Liver (tissue), 9 donors: ENCODE data around the gene TECTB. TPM values are rescaled to one million over a fixed set of nuclear protein-coding genes. Genes with fewer than 3 reads are reported as not detected.

Experiments
- DNase-seq: peaks from one replicate; pipeline ENCODE4 v3.0.0-alpha.2; 2017; ENCODE audit warnings: low spot score
- H3K27ac ChIP-seq, 2 donors: one replicate each; pipeline ENCODE4 v1.7.0; 2013; ENCODE audit warnings: inconsistent platforms in 2 of 2, low read length in 2 of 2, control low read depth in 1 of 2, low read depth in 1 of 2, mild to moderate bottlenecking in 1 of 2
- H3K27me3 ChIP-seq, 4 donors: one replicate each; pipeline versions ENCODE4 v1.6.1 to v1.7.0; 2013; ENCODE audit warnings: low read length in 3 of 4, inconsistent platforms in 1 of 4, mild to moderate bottlenecking in 1 of 4, moderate library complexity in 1 of 4; ENCODE audit not compliant: control insufficient read depth in 4 of 4, insufficient read depth in 4 of 4
- H3K36me3 ChIP-seq, 4 donors: one replicate each; pipeline versions ENCODE4 v1.6.1 to v1.7.0; 2013; ENCODE audit warnings: low read length in 3 of 4, mild to moderate bottlenecking in 3 of 4, low read depth in 1 of 4, moderate library complexity in 1 of 4; ENCODE audit not compliant: control insufficient read depth in 4 of 4, insufficient read depth in 3 of 4
- H3K4me1 ChIP-seq, 4 donors: one replicate each; pipeline versions ENCODE4 v1.6.1 to v1.7.0; 2013; ENCODE audit warnings: low read length in 3 of 4, mild to moderate bottlenecking in 3 of 4, moderate library complexity in 1 of 4; ENCODE audit not compliant: control insufficient read depth in 4 of 4, insufficient read depth in 4 of 4
- H3K4me3 ChIP-seq, 3 donors: one replicate each; pipeline versions ENCODE4 v1.6.1 to v1.7.0; 2013; ENCODE audit warnings: low read length in 3 of 3, control low read depth in 1 of 3, low read depth in 1 of 3, mild to moderate bottlenecking in 1 of 3
- H3K9ac ChIP-seq, 2 donors: one replicate each; pipeline ENCODE4 v1.7.0; 2013; ENCODE audit warnings: low read length in 2 of 2, mild to moderate bottlenecking in 2 of 2, moderate library complexity in 2 of 2, control low read depth in 1 of 2, low read depth in 1 of 2
- H3K9me3 ChIP-seq, 4 donors: one replicate each; pipeline versions ENCODE4 v1.6.1 to v1.7.0; 2013; ENCODE audit warnings: low read length in 3 of 4; ENCODE audit not compliant: control insufficient read depth in 4 of 4
- CTCF ChIP-seq: fragments of 150-350 bp; IDR thresholded peaks from 2 replicates; pipeline ENCODE4 v1.5.1; 2017; ENCODE audit warnings: improper control_type of control experiment, low read depth, low read length; ENCODE audit not compliant: missing input control
- GABPA ChIP-seq, 2 donors: IDR thresholded peaks in 1 of 2; conservative IDR thresholded peaks in 1 of 2; 2 replicates each; pipeline ENCODE4 v1.6.1; 2016; ENCODE audit warnings: antibody characterized with exemption in 2 of 2, mild to moderate bottlenecking in 1 of 2, moderate library complexity in 1 of 2
- HNF4A ChIP-seq, 2 donors: conservative IDR thresholded peaks; 2 replicates each; pipeline ENCODE4 v1.6.1; 2016; ENCODE audit warnings: antibody characterized with exemption in 2 of 2, mild to moderate bottlenecking in 2 of 2
- HNF4G ChIP-seq: IDR thresholded peaks from 2 replicates; pipeline ENCODE4 v1.6.1; 2016; ENCODE audit warnings: antibody characterized with exemption
- JUND ChIP-seq, 2 donors: IDR thresholded peaks; 2 replicates each; pipeline ENCODE4 v1.6.1; 2016; ENCODE audit warnings: antibody characterized with exemption in 2 of 2
- NR2F2 ChIP-seq: IDR thresholded peaks from 2 replicates; pipeline ENCODE4 v1.6.1; 2016; ENCODE audit warnings: antibody characterized with exemption
- RAD21 ChIP-seq, 2 donors: IDR thresholded peaks; 2 replicates each; pipeline ENCODE4 v1.6.1; 2016; ENCODE audit warnings: antibody characterized with exemption in 2 of 2, mild to moderate bottlenecking in 2 of 2
- REST ChIP-seq: IDR thresholded peaks from 2 replicates; pipeline ENCODE4 v1.6.1; 2016; ENCODE audit warnings: antibody characterized with exemption, mild to moderate bottlenecking
- RXRA ChIP-seq, 2 donors: IDR thresholded peaks; 2 replicates each; pipeline ENCODE4 v1.6.1; 2017 to 2018; ENCODE audit warnings: antibody characterized with exemption in 2 of 2, mild to moderate bottlenecking in 1 of 2
- SP1 ChIP-seq: IDR thresholded peaks from 2 replicates; pipeline ENCODE4 v1.6.1; 2018; ENCODE audit warnings: antibody characterized with exemption, mild to moderate bottlenecking
- TAF1 ChIP-seq: conservative IDR thresholded peaks from 2 replicates; pipeline ENCODE4 v1.6.1; 2016; ENCODE audit warnings: antibody characterized with exemption, mild to moderate bottlenecking
- YY1 ChIP-seq: IDR thresholded peaks from 2 replicates; pipeline ENCODE4 v1.6.1; 2016; ENCODE audit warnings: antibody characterized with exemption, mild to moderate bottlenecking
- WGBS: extraction: QIAGEN DNeasy Blood & Tissue Kit; methylation state at CpG from one replicate; pipeline ENCODE4 v1.1.7; 2013; 5-methylcytosine and 5-hydroxymethylcytosine counted together
- polyA plus RNA-seq, 2 donors: library from polyadenylated mRNA; stranded (reverse) in 1 of 2; unstranded in 1 of 2; fragments of 200-250 nt in 1 of 2; fragments of >200 nt in 1 of 2; fragmentation: Nextera tagmentation in 1 of 2; extraction: Ambion mirVana in 1 of 2; gene quantifications; one replicate each; pipeline versions ENCODE4 v1.2.1 to v1.2.3, GENCODE V29; 2013 to 2015
- total RNA-seq, 2 donors: library from RNA; depleted of rRNA; stranded (reverse); fragments of >200 nt; gene quantifications; one replicate each; pipeline ENCODE4 v1.2.3, GENCODE V29; 2014
- TF ChIP-seq, protein P1 (sequence below): IDR thresholded peaks from 2 replicates; pipeline ENCODE4 v1.6.1; 2016; ENCODE audit warnings: antibody characterized with exemption
- TF ChIP-seq, protein P2 (sequence below): IDR thresholded peaks from 2 replicates; pipeline ENCODE4 v1.6.1; 2016; ENCODE audit warnings: antibody characterized with exemption
- donor health status: healthy.
- donor health status: healthy.
- donor health status: healthy.
- donor health status: healthy.
- donor health status: healthy.

Gene TECTB
- total and polyA plus RNA-seq, 4 donors, result 0.05 to 0.44 (median 0.08) TPM

GRCh38 chr10:112249722-112250121 is 33.5 kb upstream of the TECTB start:
- no peak overlapping the region for H3K4me3 ChIP-seq
- TF ChIP-seq REST (no peak), NR2F2 (no peak), HNF4G (no peak), SP1 (no peak), RAD21 (IDR thresholded peaks at IDR 0.05) (no peak), TAF1 (no peak), RXRA (IDR thresholded peaks at IDR 0.05) (no peak), JUND (IDR thresholded peaks at IDR 0.05) (no peak), YY1 (no peak), CTCF (no peak), GABPA (IDR thresholded peaks at IDR 0.05 in 1 of 2, conservative IDR thresholded peaks at IDR 0.05 in 1 of 2) (no peak), HNF4A (conservative IDR thresholded peaks at IDR 0.05) (no peak)
- TF ChIP-seq, protein P1, sequence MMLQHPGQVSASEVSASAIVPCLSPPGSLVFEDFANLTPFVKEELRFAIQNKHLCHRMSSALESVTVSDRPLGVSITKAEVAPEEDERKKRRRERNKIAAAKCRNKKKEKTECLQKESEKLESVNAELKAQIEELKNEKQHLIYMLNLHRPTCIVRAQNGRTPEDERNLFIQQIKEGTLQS, result no peak
- TF ChIP-seq, protein P2, sequence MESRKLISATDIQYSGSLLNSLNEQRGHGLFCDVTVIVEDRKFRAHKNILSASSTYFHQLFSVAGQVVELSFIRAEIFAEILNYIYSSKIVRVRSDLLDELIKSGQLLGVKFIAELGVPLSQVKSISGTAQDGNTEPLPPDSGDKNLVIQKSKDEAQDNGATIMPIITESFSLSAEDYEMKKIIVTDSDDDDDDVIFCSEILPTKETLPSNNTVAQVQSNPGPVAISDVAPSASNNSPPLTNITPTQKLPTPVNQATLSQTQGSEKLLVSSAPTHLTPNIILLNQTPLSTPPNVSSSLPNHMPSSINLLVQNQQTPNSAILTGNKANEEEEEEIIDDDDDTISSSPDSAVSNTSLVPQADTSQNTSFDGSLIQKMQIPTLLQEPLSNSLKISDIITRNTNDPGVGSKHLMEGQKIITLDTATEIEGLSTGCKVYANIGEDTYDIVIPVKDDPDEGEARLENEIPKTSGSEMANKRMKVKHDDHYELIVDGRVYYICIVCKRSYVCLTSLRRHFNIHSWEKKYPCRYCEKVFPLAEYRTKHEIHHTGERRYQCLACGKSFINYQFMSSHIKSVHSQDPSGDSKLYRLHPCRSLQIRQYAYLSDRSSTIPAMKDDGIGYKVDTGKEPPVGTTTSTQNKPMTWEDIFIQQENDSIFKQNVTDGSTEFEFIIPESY, result no peak
- no peak overlapping the region for H3K9ac ChIP-seq
- no peaks in the 10 kb centered on the region for H3K36me3 ChIP-seq
- peaks cover 0 to 2% (median 0%) of the 10 kb centered on the region in 4 donors for H3K9me3 ChIP-seq
- 97% methylated on average over 2 of the region's 2 CpGs for WGBS
- DNase-seq, result no peak
- H3K27me3 ChIP-seq, result no peaks in the 10 kb centered on the region
- H3K27ac ChIP-seq, result no peak overlapping the region
- H3K4me1 ChIP-seq, result peaks cover 0 to 12% (median 3%) of the 10 kb centered on the region in 4 donors

- DNase-seq, result no peak
Measured at GRCh38 chr10:112250555-112250954, 32.6 kb upstream of the TECTB start.

More at GRCh38 chr10:112250555-112250954, 32.6 kb upstream of the TECTB start:
- Histone ChIP-seq H3K27me3 (no peaks in the 10 kb centered on the region), H3K9me3 (peaks cover 0 to 2% (median 0%) of the 10 kb centered on the region in 4 donors), H3K4me3 (no peak overlapping the region), H3K36me3 (no peaks in the 10 kb centered on the region), H3K27ac (no peak overlapping the region), H3K9ac (no peak overlapping the region), H3K4me1 (peaks cover 0 to 4% (median 0%) of the 10 kb centered on the region in 4 donors)
- TF ChIP-seq REST, result no peak
- TF ChIP-seq NR2F2, result no peak
- TF ChIP-seq RXRA (IDR thresholded peaks at IDR 0.05), result no peak
- 96% methylated on average over 2 of the region's 2 CpGs for WGBS
